SU-DHL-6 (cell line): ENCODE data around the gene PTGER1.

Experiments
- H2AFZ ChIP-seq: fragments of 200-600 bp; sonication (generic); 2 replicates; pipeline ENCODE4 v1.6.1; 2014; ENCODE audit warnings: low read depth, mild to moderate bottlenecking, moderate library complexity, mixed read lengths, antibody characterized with exemption, low read length; ENCODE audit not compliant: severe bottlenecking
- H3F3A ChIP-seq: fragments of 200-600 bp; shearing (Covaris generic); 2 replicates; pipeline ENCODE4 v1.6.0; 2016; ENCODE audit warnings: antibody characterized with exemption, mild to moderate bottlenecking; ENCODE audit not compliant: insufficient read depth
- H3K27ac ChIP-seq: fragments of 200-600 bp; sonication (generic); 2 replicates; pipeline ENCODE4 v1.5.1; 2016; ENCODE audit warnings: low read depth, mild to moderate bottlenecking, low read length, moderate library complexity, mixed read lengths
- H3K27me3 ChIP-seq: fragments of 200-600 bp; sonication (generic), shearing (Covaris generic); 2 replicates; pipeline ENCODE4 v1.6.0; 2014; ENCODE audit warnings: mild to moderate bottlenecking, low read length
- H3K36me3 ChIP-seq: fragments of 200-600 bp; sonication (generic); 2 replicates; pipeline ENCODE4 v1.6.1; 2014; ENCODE audit warnings: mild to moderate bottlenecking, low read length, mixed read lengths
- H3K4me2 ChIP-seq: fragments of 300-600, 200-600 bp; shearing (Covaris generic), sonication (generic); 2 replicates; pipeline ENCODE4 v1.6.0; 2014; ENCODE audit warnings: low read length, low read depth, mild to moderate bottlenecking; ENCODE audit not compliant: poor library complexity, severe bottlenecking
- H3K4me3 ChIP-seq: fragments of 200-600 bp; sonication (generic); 2 replicates; pipeline ENCODE4 v1.5.1; 2014; ENCODE audit warnings: antibody characterized with exemption, low read length, mild to moderate bottlenecking, mixed read lengths; ENCODE audit not compliant: insufficient read depth, poor library complexity, severe bottlenecking
- H3K79me2 ChIP-seq: fragments of 200-600 bp; sonication (generic); 2 replicates; pipeline ENCODE4 v1.6.1; 2014; ENCODE audit warnings: mild to moderate bottlenecking, low read length, moderate library complexity; ENCODE audit not compliant: insufficient read depth
- H3K9ac ChIP-seq: fragments of 200-600 bp; sonication (generic); 2 replicates; pipeline ENCODE4 v1.7.0; 2014; ENCODE audit warnings: mild to moderate bottlenecking, low read length
- H3K9me2 ChIP-seq: fragments of 200-600 bp; sonication (generic); replicated peaks from 2 replicates; pipeline ENCODE4 v1.6.1; 2014; ENCODE audit warnings: low read length; ENCODE audit not compliant: insufficient read depth
- H3K9me3 ChIP-seq: fragments of 200-600 bp; sonication (generic); 2 replicates; pipeline ENCODE4 v1.6.1; 2014; ENCODE audit warnings: low read length, mixed read lengths; ENCODE audit not compliant: insufficient read depth
- H4K20me1 ChIP-seq: fragments of 200-600 bp; sonication (generic); 2 replicates; pipeline ENCODE4 v1.6.1; 2014; ENCODE audit warnings: low read depth, mild to moderate bottlenecking, antibody characterized with exemption, low read length, moderate library complexity, mixed read lengths
- CTCF ChIP-seq: fragments of 200-600 bp; sonication (generic); IDR thresholded peaks from one replicate; pipeline ENCODE4 v1.5.1; 2017; ENCODE audit warnings: antibody characterized with exemption, mild to moderate bottlenecking, low read length, moderate library complexity; ENCODE audit not compliant: insufficient read depth, poor library complexity, severe bottlenecking
- EZH2phosphoT487 ChIP-seq: fragments of 200-600 bp; sonication (generic), shearing (Covaris generic); conservative IDR thresholded peaks from 2 replicates; pipeline ENCODE4 v1.6.1; 2018; ENCODE audit warnings: mild to moderate bottlenecking, antibody characterized with exemption, low read length, moderate library complexity, mixed read lengths

The PTGER1 gene

DNA sequence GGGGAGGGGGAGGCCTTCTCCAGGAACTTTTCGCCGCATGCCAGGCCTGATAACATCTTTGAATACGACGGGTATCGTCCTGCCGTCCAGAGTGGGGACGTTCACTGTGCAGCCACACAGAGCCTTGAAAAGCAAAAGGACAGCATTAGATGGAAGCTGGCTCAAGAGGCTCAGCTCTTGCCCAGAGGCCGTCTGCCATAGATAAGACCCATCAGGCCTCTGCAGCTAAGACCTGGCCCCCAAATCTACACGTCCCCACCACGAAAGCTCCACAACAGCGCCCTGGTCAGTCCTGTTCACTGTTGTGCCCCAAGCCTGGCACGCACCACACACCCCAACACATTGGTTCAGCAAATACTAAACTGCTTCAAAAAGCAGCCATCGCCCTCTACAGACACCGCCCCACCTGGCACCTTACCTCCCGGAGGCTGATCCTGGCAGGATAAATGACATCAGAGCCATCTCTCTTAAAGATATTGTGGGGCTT is 40.9 kb upstream of the PTGER1 start:
- H3K9ac ChIP-seq = no peak overlapping the region
- H3K79me2 ChIP-seq = peaks cover 24% of the 10 kb centered on the region
- H3K9me2 ChIP-seq = no peaks in the 10 kb centered on the region
- no peaks in the 10 kb centered on the region for H3K27me3 ChIP-seq
- no peaks in the 10 kb centered on the region for H3K36me3 ChIP-seq
- 0 out of 2 replicates have a peak, but pooled peaks cover 6% of the 10 kb centered on the region for H4K20me1 ChIP-seq
- H3K4me2 ChIP-seq = no peak overlapping the region
- no peak overlapping the region for H3K4me3 ChIP-seq
- H3F3A ChIP-seq = peaks cover 22% of the 10 kb centered on the region; the same call in 1 of the 2 replicates
- no peak for TF ChIP-seq CTCF
- TF ChIP-seq EZH2phosphoT487 = no peak
- no peaks in the 10 kb centered on the region for H3K9me3 ChIP-seq
- H3K27ac ChIP-seq = no peak overlapping the region
- no peak overlapping the region for H2AFZ ChIP-seq

- Histone ChIP-seq H3F3A (peaks cover 22% of the 10 kb centered on the region; the same call in 1 of the 2 replicates), H3K9ac (no peak overlapping the region)
Measured at GRCh38 chr19:14515501-14516047, 40.4 kb upstream of the PTGER1 start.

GRCh38 chr19:14514215-14514863 is 39.2 kb upstream of the PTGER1 start:
- Histone ChIP-seq H3K36me3 (no peaks in the 10 kb centered on the region), H3K79me2 (peaks cover 24% of the 10 kb centered on the region), H3K4me3 (no peak overlapping the region), H3K4me2 (no peak overlapping the region), H4K20me1 (0 out of 2 replicates have a peak, but pooled peaks cover 6% of the 10 kb centered on the region), H2AFZ (no peak overlapping the region), H3K9me2 (no peaks in the 10 kb centered on the region), H3K27me3 (no peaks in the 10 kb centered on the region), H3F3A (peaks cover 19% of the 10 kb centered on the region; the same call in 1 of the 2 replicates), H3K9me3 (no peaks in the 10 kb centered on the region), H3K9ac (no peak overlapping the region), H3K27ac (no peak overlapping the region)
- TF ChIP-seq CTCF = no peak
- TF ChIP-seq EZH2phosphoT487 = no peak

More at GRCh38 chr19:14515501-14516047, 40.4 kb upstream of the PTGER1 start:
- no peaks in the 10 kb centered on the region for H3K9me2 ChIP-seq
- H3K27me3 ChIP-seq = no peaks in the 10 kb centered on the region
- no peak overlapping the region for H3K27ac ChIP-seq
- H3K4me2 ChIP-seq = no peak overlapping the region
- H3K9me3 ChIP-seq = no peaks in the 10 kb centered on the region
- H4K20me1 ChIP-seq = 0 out of 2 replicates have a peak, but pooled peaks cover 6% of the 10 kb centered on the region
- peaks cover 24% of the 10 kb centered on the region for H3K79me2 ChIP-seq
- H2AFZ ChIP-seq = no peak overlapping the region
- no peak overlapping the region for H3K4me3 ChIP-seq
- TF ChIP-seq EZH2phosphoT487 (no peak), CTCF (no peak)
- H3K36me3 ChIP-seq = no peaks in the 10 kb centered on the region
